ENCODE results near the gene F10.

DNA sequence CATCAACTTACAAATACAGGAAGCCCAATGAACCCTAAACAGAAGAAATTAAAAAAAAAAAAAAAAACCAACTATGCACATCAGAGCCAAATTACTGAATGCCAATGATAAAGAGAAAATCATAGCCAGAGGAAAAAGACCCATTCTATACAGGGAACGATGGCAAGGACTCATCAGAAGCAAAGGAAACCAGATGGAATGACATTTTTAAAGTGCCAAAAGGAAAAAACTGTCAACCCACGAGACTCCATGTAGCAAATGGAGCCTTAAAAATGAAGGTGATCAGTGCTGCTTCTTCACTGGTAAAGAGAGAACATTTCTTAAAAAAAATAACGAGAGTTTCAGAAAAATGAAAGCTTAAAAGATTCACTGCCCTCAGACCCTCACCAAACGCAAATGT is 67.6 kb downstream of the F10 start:
- no peak for TF ChIP-seq POLR2A (IDR thresholded peaks at IDR 0.05)
- TF ChIP-seq, protein P1, sequence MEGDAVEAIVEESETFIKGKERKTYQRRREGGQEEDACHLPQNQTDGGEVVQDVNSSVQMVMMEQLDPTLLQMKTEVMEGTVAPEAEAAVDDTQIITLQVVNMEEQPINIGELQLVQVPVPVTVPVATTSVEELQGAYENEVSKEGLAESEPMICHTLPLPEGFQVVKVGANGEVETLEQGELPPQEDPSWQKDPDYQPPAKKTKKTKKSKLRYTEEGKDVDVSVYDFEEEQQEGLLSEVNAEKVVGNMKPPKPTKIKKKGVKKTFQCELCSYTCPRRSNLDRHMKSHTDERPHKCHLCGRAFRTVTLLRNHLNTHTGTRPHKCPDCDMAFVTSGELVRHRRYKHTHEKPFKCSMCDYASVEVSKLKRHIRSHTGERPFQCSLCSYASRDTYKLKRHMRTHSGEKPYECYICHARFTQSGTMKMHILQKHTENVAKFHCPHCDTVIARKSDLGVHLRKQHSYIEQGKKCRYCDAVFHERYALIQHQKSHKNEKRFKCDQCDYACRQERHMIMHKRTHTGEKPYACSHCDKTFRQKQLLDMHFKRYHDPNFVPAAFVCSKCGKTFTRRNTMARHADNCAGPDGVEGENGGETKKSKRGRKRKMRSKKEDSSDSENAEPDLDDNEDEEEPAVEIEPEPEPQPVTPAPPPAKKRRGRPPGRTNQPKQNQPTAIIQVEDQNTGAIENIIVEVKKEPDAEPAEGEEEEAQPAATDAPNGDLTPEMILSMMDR (IDR thresholded peaks at IDR 0.05) = no peak
